ENCODE measurements around the gene C1QL4.
"Not testable (repeated sequence)": the region's sequence is repeated elsewhere in the genome, so short reads cannot be mapped to it uniquely, and the experiment has no call there.

C1QL4 gene

DNA sequence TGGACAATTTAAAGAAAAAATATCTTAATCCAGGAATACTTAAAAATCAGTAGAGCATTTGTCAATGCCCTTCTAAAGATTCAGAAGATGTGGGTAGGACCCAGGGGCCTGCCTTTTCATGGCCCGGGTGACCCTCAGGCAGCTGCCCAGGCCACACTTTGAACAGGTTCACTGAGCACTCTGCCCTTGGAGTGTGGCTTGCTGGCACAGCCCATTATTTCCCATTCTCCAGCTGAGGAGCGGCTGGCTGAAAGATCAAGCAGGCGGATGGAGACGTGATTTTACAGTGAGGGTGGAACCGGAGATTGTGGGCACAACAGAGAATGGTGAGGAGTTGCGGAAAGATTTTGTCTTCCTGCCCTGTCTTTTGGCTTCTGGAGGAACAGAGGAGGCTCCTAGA, 49.1 kb downstream of the C1QL4 start:
- no peak overlapping the region for H3K27ac ChIP-seq (ENCODE audit: low read length)
- H3K79me2 ChIP-seq (ENCODE audit: insufficient read depth, low read length) = no peaks in the 10 kb centered on the region
- H3K27me3 ChIP-seq (ENCODE audit: insufficient read depth, low read length, poor library complexity) = peaks cover 15% of the 10 kb centered on the region
- TF ChIP-seq, protein P1, sequence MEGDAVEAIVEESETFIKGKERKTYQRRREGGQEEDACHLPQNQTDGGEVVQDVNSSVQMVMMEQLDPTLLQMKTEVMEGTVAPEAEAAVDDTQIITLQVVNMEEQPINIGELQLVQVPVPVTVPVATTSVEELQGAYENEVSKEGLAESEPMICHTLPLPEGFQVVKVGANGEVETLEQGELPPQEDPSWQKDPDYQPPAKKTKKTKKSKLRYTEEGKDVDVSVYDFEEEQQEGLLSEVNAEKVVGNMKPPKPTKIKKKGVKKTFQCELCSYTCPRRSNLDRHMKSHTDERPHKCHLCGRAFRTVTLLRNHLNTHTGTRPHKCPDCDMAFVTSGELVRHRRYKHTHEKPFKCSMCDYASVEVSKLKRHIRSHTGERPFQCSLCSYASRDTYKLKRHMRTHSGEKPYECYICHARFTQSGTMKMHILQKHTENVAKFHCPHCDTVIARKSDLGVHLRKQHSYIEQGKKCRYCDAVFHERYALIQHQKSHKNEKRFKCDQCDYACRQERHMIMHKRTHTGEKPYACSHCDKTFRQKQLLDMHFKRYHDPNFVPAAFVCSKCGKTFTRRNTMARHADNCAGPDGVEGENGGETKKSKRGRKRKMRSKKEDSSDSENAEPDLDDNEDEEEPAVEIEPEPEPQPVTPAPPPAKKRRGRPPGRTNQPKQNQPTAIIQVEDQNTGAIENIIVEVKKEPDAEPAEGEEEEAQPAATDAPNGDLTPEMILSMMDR (IDR thresholded peaks at IDR 0.05; ENCODE audit: borderline replicate concordance, extremely low read depth, low read length, poor library complexity, severe bottlenecking) = no peak
- TF ChIP-seq EZH2 (IDR thresholded peaks at IDR 0.05; ENCODE audit: borderline replicate concordance, low read depth, low read length, severe bottlenecking) = no peak
- H3K4me3 ChIP-seq (ENCODE audit: low read depth in 1 of 2, low read length in 2 of 2) = no peak overlapping the region
- ATAC-seq (ENCODE audit: insufficient read depth, low read depth) = no peak
- H3K36me3 ChIP-seq (ENCODE audit: insufficient read depth, low read length) = no peaks in the 10 kb centered on the region
- no peak overlapping the region for H3K4me2 ChIP-seq (ENCODE audit: insufficient read depth, low read length)
- H3K9me3 ChIP-seq (ENCODE audit: insufficient read depth, low read length, severe bottlenecking) = no peaks in the 10 kb centered on the region
- no peak overlapping the region for H3K9ac ChIP-seq (ENCODE audit: low read depth, low read length)
- H2AFZ ChIP-seq (ENCODE audit: low read depth, low read length) = no peak overlapping the region
- no peaks in the 10 kb centered on the region for H4K20me1 ChIP-seq (ENCODE audit: insufficient read depth, low read length)
- peaks cover 3% of the 10 kb centered on the region; the same call in 1 of the 2 replicates for H3K4me1 ChIP-seq (ENCODE audit: insufficient read depth, low read length)
- DNase-seq = no peak

DNA sequence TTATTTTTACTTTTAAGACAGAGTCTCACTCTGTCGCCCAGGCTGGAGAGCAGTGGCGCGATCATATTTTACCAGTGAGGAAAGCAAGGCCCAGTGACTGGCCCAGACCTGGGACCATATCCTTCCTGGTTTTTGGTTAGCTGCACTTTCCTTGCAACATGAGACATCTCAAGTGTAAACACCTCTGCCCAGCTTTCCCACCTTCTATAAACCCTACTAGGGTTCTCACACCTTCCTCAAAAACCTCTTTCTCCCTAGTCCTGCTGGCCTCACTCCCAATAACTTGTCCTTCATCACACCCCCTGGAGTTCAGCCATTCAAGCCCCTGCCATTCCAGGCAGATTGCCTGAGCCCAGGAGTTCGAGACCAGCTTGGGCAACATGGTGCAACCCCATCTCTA, 52.3 kb downstream of the C1QL4 start:
- no peak overlapping the region for H3K27ac ChIP-seq (ENCODE audit: low read length)

DNA sequence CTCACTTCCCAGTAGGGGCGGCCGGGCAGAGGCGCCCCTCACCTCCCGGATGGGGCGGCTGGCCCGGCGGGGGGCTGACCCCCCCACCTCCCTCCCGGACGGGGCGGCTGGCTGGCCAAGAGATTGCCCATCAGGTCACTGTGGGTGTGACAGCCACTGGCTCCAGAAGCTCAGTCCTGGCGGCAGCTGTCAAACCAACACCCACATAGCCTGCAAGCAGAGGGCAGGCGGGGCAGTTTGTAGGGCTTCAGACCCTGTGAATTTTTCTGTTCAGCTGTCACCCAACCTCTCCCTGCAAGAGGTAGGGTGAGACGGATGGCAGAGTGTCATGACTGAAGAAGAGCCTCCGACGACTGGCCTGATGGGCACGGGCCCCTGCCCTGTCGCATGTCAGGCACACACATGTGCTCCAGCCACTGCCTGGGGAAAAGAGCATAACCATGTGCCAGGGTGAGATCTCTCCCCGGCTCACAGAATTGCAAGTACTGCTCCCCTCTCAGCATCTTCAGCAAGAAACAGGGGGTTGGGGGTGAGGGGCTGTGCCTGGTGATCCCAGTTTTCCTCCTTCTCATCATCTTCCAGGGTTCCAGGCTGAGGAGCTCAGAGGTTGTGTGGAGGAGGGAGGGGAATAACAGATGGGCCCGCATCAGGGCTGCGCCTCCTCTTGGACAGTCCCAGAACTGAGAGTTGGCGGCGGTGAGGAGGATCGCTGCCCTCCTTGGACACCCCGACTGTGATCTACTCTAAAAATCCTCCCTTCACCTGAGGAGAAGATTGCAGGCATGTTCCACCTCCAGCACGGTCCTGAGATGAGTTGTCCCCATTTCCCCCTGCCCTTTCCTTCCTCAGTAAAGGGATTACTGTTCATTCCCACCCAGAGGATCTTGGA, 53.2 kb downstream of the C1QL4 start:
- ATAC-seq (ENCODE audit: insufficient read depth, low read depth) (no peak), DNase-seq (no peak)
- no peak overlapping the region for H3K9ac ChIP-seq (ENCODE audit: low read depth, low read length)
- H3K9me3 ChIP-seq (ENCODE audit: insufficient read depth, low read length, severe bottlenecking) = no peaks in the 10 kb centered on the region
- H3K4me3 ChIP-seq (ENCODE audit: low read depth in 1 of 2, low read length in 2 of 2) = no peak overlapping the region
- H4K20me1 ChIP-seq (ENCODE audit: insufficient read depth, low read length) = no peaks in the 10 kb centered on the region
- H3K4me2 ChIP-seq (ENCODE audit: insufficient read depth, low read length) = no peak overlapping the region
- H3K79me2 ChIP-seq (ENCODE audit: insufficient read depth, low read length) = no peaks in the 10 kb centered on the region
- H3K27me3 ChIP-seq (ENCODE audit: insufficient read depth, low read length, poor library complexity) = peaks cover 19% of the 10 kb centered on the region
- H3K27ac ChIP-seq (ENCODE audit: low read length) = no peak overlapping the region
- TF ChIP-seq, protein P1 (IDR thresholded peaks at IDR 0.05; ENCODE audit: borderline replicate concordance, extremely low read depth, low read length, poor library complexity, severe bottlenecking) = peak; percentile 24
- TF ChIP-seq EZH2 (IDR thresholded peaks at IDR 0.05; ENCODE audit: borderline replicate concordance, low read depth, low read length, severe bottlenecking) = no peak
- H2AFZ ChIP-seq (ENCODE audit: low read depth, low read length) = no peak overlapping the region
- peaks cover 3% of the 10 kb centered on the region; the same call in 1 of the 2 replicates for H3K4me1 ChIP-seq (ENCODE audit: insufficient read depth, low read length)
- H3K36me3 ChIP-seq (ENCODE audit: insufficient read depth, low read length) = no peaks in the 10 kb centered on the region

More for the DNA sequence above, 52.3 kb downstream of the C1QL4 start:
- Histone ChIP-seq H3K4me1 (ENCODE audit: insufficient read depth, low read length) (peaks cover 3% of the 10 kb centered on the region; the same call in 1 of the 2 replicates), H3K9me3 (ENCODE audit: insufficient read depth, low read length, severe bottlenecking) (no peaks in the 10 kb centered on the region), H3K27me3 (ENCODE audit: insufficient read depth, low read length, poor library complexity) (peaks cover 19% of the 10 kb centered on the region), H3K79me2 (ENCODE audit: insufficient read depth, low read length) (no peaks in the 10 kb centered on the region), H3K9ac (ENCODE audit: low read depth, low read length) (no peak overlapping the region), H4K20me1 (ENCODE audit: insufficient read depth, low read length) (no peaks in the 10 kb centered on the region), H3K4me2 (ENCODE audit: insufficient read depth, low read length) (no peak overlapping the region), H3K36me3 (ENCODE audit: insufficient read depth, low read length) (no peaks in the 10 kb centered on the region), H2AFZ (ENCODE audit: low read depth, low read length) (no peak overlapping the region), H3K4me3 (ENCODE audit: low read depth in 1 of 2, low read length in 2 of 2) (no peak overlapping the region)
- DNase-seq (no peak), ATAC-seq (ENCODE audit: insufficient read depth, low read depth) (no peak)
- TF ChIP-seq, protein P1 (IDR thresholded peaks at IDR 0.05; ENCODE audit: borderline replicate concordance, extremely low read depth, low read length, poor library complexity, severe bottlenecking) = no peak
- TF ChIP-seq EZH2 (IDR thresholded peaks at IDR 0.05; ENCODE audit: borderline replicate concordance, low read depth, low read length, severe bottlenecking) = no peak

DNA sequence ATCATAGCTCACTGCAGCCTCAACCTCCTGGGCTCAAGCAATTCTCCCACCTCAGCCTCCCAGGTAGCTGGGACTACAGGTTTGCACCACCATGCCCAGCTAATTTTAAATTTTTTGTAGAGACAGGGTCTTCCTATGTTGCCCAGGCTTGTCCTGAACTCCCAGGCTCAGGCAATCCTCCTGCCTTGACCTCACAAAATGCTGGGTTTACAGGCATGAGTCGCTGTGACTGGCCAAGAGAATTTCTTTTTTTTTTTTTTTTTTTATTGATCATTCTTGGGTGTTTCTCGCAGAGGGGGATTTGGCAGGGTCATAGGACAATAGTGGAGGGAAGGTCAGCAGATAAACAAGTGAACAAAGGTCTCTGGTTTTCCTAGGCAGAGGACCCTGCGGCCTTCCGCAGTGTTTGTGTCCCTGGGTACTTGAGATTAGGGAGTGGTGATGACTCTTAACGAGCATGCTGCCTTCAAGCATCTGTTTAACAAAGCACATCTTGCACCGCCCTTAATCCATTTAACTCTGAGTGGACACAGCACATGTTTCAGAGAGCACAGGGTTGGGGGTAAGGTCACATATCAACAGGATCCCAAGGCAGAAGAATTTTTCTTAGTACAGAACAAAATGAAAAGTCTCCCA, 54.1 kb downstream of the C1QL4 start:
- H3K9ac ChIP-seq (ENCODE audit: low read depth, low read length); H4K20me1 ChIP-seq (ENCODE audit: insufficient read depth, low read length); H3K27ac ChIP-seq (ENCODE audit: low read length); H3K4me3 ChIP-seq (ENCODE audit: low read depth in 1 of 2, low read length in 2 of 2); H3K36me3 ChIP-seq (ENCODE audit: insufficient read depth, low read length); H3K79me2 ChIP-seq (ENCODE audit: insufficient read depth, low read length); H3K4me2 ChIP-seq (ENCODE audit: insufficient read depth, low read length); ATAC-seq (ENCODE audit: insufficient read depth, low read depth); H3K4me1 ChIP-seq (ENCODE audit: insufficient read depth, low read length); H3K9me3 ChIP-seq (ENCODE audit: insufficient read depth, low read length, severe bottlenecking); DNase-seq; H2AFZ ChIP-seq (ENCODE audit: low read depth, low read length): not testable (repeated sequence)
- peaks cover 19% of the 10 kb centered on the region for H3K27me3 ChIP-seq (ENCODE audit: insufficient read depth, low read length, poor library complexity)
